CD14-positive monocyte (primary cell): ENCODE results near the gene TFR2. TPM values are rescaled to one million over a fixed set of nuclear protein-coding genes. Genes with fewer than 3 reads are reported as not detected.

Experiments
- DNase-seq, 3 donors: peaks; one replicate each; pipeline ENCODE4 v3.0.0-alpha.2; 2011 to 2022
- H2AFZ ChIP-seq: 2 replicates; pipeline ENCODE4 v1.6.0; 2012; ENCODE audit warnings: mild to moderate bottlenecking, low read depth, low read length, inconsistent platforms; ENCODE audit not compliant: insufficient read depth, poor library complexity, severe bottlenecking
- H3K27ac ChIP-seq, 2 donors: 1 replicate in 1 of 2; 2 replicates in 1 of 2; pipeline ENCODE4 v1.5.1; 2012 to 2013; ENCODE audit warnings: low read length in 2 of 2, control low read depth in 1 of 2, inconsistent platforms in 1 of 2, low read depth in 1 of 2, mild to moderate bottlenecking in 1 of 2
- H3K27me3 ChIP-seq, 2 donors: one replicate each; pipeline versions ENCODE4 v1.6.0 to v1.6.1; 2011 to 2013; ENCODE audit warnings: low read length in 2 of 2; ENCODE audit not compliant: control insufficient read depth in 2 of 2, insufficient read depth in 2 of 2
- H3K36me3 ChIP-seq, 2 donors: replicated peaks in 1 of 2; 1 replicate in 1 of 2; 2 replicates in 1 of 2; pipeline versions ENCODE4 v1.5.1 to v1.6.1; 2012 to 2013; ENCODE audit warnings: low read length in 2 of 2, control low read depth in 1 of 2, inconsistent platforms in 1 of 2, mild to moderate bottlenecking in 1 of 2; ENCODE audit not compliant: insufficient read depth in 2 of 2, control insufficient read depth in 1 of 2
- H3K4me1 ChIP-seq, 2 donors: 1 replicate in 1 of 2; 2 replicates in 1 of 2; pipeline versions ENCODE4 v1.5.1 to v1.6.1; 2012 to 2013; ENCODE audit warnings: low read length in 2 of 2, control low read depth in 1 of 2, inconsistent platforms in 1 of 2, mild to moderate bottlenecking in 1 of 2, moderate library complexity in 1 of 2; ENCODE audit not compliant: insufficient read depth in 2 of 2, control insufficient read depth in 1 of 2
- H3K4me2 ChIP-seq: replicated peaks from 2 replicates; pipeline ENCODE3; 2012; ENCODE audit warnings: low read length, moderate library complexity, mild to moderate bottlenecking; ENCODE audit not compliant: poor library complexity, severe bottlenecking; ENCODE audit errors: extremely low read depth
- H3K4me3 ChIP-seq, 3 experiments: fragments of 200-600 bp in 1 of 3; sonication (generic) in 1 of 3; replicated peaks in 1 of 3; 1 replicate in 2 of 3; 2 replicates in 1 of 3; pipeline ENCODE4 v1.5.1; 2011 to 2013; ENCODE audit warnings: low read length in 3 of 3, mild to moderate bottlenecking in 3 of 3, control low read depth in 2 of 3, low read depth in 2 of 3, inconsistent platforms in 1 of 3, moderate library complexity in 1 of 3
- H3K79me2 ChIP-seq: 2 replicates; pipeline ENCODE4 v1.6.0; 2012; ENCODE audit warnings: mild to moderate bottlenecking, control low read depth, inconsistent platforms, low read length, moderate library complexity; ENCODE audit not compliant: insufficient read depth
- H3K9ac ChIP-seq: 2 replicates; pipeline ENCODE4 v1.6.0; 2017; ENCODE audit warnings: low read length, mild to moderate bottlenecking; ENCODE audit not compliant: insufficient read depth, poor library complexity, severe bottlenecking
- H3K9me3 ChIP-seq, 2 donors: replicated peaks in 1 of 2; 1 replicate in 1 of 2; 2 replicates in 1 of 2; pipeline versions ENCODE4 v1.5.1 to v1.6.1; 2012 to 2013; ENCODE audit warnings: low read length in 2 of 2, control low read depth in 1 of 2; ENCODE audit not compliant: control insufficient read depth in 1 of 2, insufficient read depth in 1 of 2
- H4K20me1 ChIP-seq: 2 replicates; pipeline ENCODE4 v1.6.0; 2012; ENCODE audit warnings: mild to moderate bottlenecking, low read length, control low read depth, moderate library complexity; ENCODE audit not compliant: insufficient read depth
- H3K27ac Mint-ChIP-seq, 7 donors: one replicate each; pipeline ENCODE4 v1.8.0; 2020; ENCODE audit warnings: mild to moderate bottlenecking in 7 of 7, mixed read lengths in 7 of 7, moderate library complexity in 6 of 7, inconsistent platforms in 2 of 7
- H3K27me3 Mint-ChIP-seq, 3 donors: one replicate each; pipeline ENCODE4 v1.8.0; 2021 to 2022; ENCODE audit warnings: low read depth in 3 of 3, mild to moderate bottlenecking in 3 of 3, mixed read lengths in 3 of 3, moderate library complexity in 3 of 3, inconsistent platforms in 1 of 3
- H3K36me3 Mint-ChIP-seq, 2 donors: one replicate each; pipeline ENCODE4 v1.8.0; 2020; ENCODE audit warnings: mixed read lengths in 2 of 2, inconsistent platforms in 1 of 2, mild to moderate bottlenecking in 1 of 2
- H3K4me1 Mint-ChIP-seq: one replicate; pipeline ENCODE4 v1.8.0; 2020; ENCODE audit warnings: mild to moderate bottlenecking, mixed read lengths
- H3K4me3 Mint-ChIP-seq, 2 donors: one replicate each; pipeline ENCODE4 v1.8.0; 2020; ENCODE audit warnings: mild to moderate bottlenecking in 2 of 2, mixed read lengths in 2 of 2, moderate library complexity in 1 of 2
- H3K9me3 Mint-ChIP-seq, 7 donors: one replicate each; pipeline ENCODE4 v1.8.0; 2020 to 2022; ENCODE audit warnings: mixed read lengths in 7 of 7, mild to moderate bottlenecking in 6 of 7, moderate library complexity in 6 of 7, inconsistent platforms in 2 of 7
- CTCF ChIP-seq: fragments of 200-600 bp; IDR thresholded peaks from one replicate; pipeline ENCODE4 v1.8.0; 2022; ENCODE audit warnings: antibody characterized with exemption, mild to moderate bottlenecking
- WGBS: methylation state at CpG from one replicate; pipeline ENCODE4 v1.1.5; 2013; ENCODE audit warnings: missing lambda C conversion rate; ENCODE audit not compliant: insufficient coverage; 5-methylcytosine and 5-hydroxymethylcytosine counted together
- intact Hi-C, 2 donors: fragments of 100-400 bp; cut with micrococcal nuclease; formaldehyde crosslinking; loops; one replicate each; pipeline versions ENCODE4 v1.15.0 to v1.15.1; 2023
- polyA plus RNA-seq, 3 donors: library from polyadenylated mRNA; depleted of rRNA in 1 of 3; unstranded in 2 of 3; stranded (reverse) in 1 of 3; fragments of 300-500 nt in 2 of 3; fragments of >200 nt in 1 of 3; fragmentation: Illumina TruSeq in 2 of 3; gene quantifications; 1 replicate in 2 of 3; 2 replicates in 1 of 3; pipeline ENCODE4 v1.2.3, GENCODE V29; 2012 to 2021

Gene TFR2
- polyA plus RNA-seq, 3 donors, result 0.79 to 1.4 TPM; not detected in 1

GRCh38 chr7:100627238-100627549, 14.2 kb downstream of the TFR2 start:
- H3K4me3 ChIP-seq, result no peak overlapping the region
- intact Hi-C loops, result no loop called here
- H2AFZ ChIP-seq, result no peak overlapping the region
- no peaks in the 10 kb centered on the region for H3K36me3 ChIP-seq
- no peaks in the 10 kb centered on the region for H4K20me1 ChIP-seq
- no peak overlapping the region for H3K27ac ChIP-seq
- peaks cover 0 to 12% of the 10 kb centered on the region in 2 donors for H3K27me3 ChIP-seq
- Mint-ChIP-seq H3K36me3 (no peaks in the 10 kb centered on the region), H3K9me3 (peaks cover 0 to 4% (median 0%) of the 10 kb centered on the region in 7 donors), H3K27me3 (peaks cover 6 to 31% (median 27%) of the 10 kb centered on the region in 3 donors), H3K27ac (no peak overlapping the region), H3K4me3 (peak overlapping the region in 1 of 2 donors; percentile 42), H3K4me1 (peaks cover 13% of the 10 kb centered on the region)
- H3K4me2 ChIP-seq, result peak overlapping the region; percentile 73
- no peak for TF ChIP-seq CTCF
- no peaks in the 10 kb centered on the region for H3K9me3 ChIP-seq
- H3K9ac ChIP-seq, result no peak overlapping the region
- no peaks in the 10 kb centered on the region for H3K79me2 ChIP-seq
- 96% methylated on average over 19 of the region's 21 CpGs for WGBS
- DNase-seq, result no peak
- H3K4me1 ChIP-seq, result peaks cover 8 to 11% of the 10 kb centered on the region in 2 donors

- TF ChIP-seq CTCF, result no peak
- Histone ChIP-seq H2AFZ (peak overlapping the region; percentile 76), H4K20me1 (no peaks in the 10 kb centered on the region), H3K27ac (no peak overlapping the region), H3K9ac (peak overlapping the region; percentile 1), H3K4me2 (peak overlapping the region; percentile 73), H3K79me2 (no peaks in the 10 kb centered on the region), H3K4me1 (peaks cover 8 to 11% of the 10 kb centered on the region in 2 donors), H3K4me3 (peak overlapping the region in 1 of 3 experiments; percentile 67), H3K27me3 (peaks cover 0 to 7% of the 10 kb centered on the region in 2 donors), H3K36me3 (no peaks in the 10 kb centered on the region), H3K9me3 (no peaks in the 10 kb centered on the region)
- peaks cover 0 to 4% (median 0%) of the 10 kb centered on the region in 7 donors for H3K9me3 Mint-ChIP-seq
- WGBS, result 5% methylated on average over 18 of the region's 37 CpGs
- H3K27me3 Mint-ChIP-seq, result peaks cover 4 to 29% (median 24%) of the 10 kb centered on the region in 3 donors
- no peak overlapping the region for H3K27ac Mint-ChIP-seq
- intact Hi-C loops, result no loop called here
- peaks cover 0 to 2% of the 10 kb centered on the region in 2 donors for H3K36me3 Mint-ChIP-seq
- peak overlapping the region; percentile 64 to 82 for H3K4me3 Mint-ChIP-seq
- peak; percentile 67 to 72 (median 71) for DNase-seq
- H3K4me1 Mint-ChIP-seq, result peaks cover 13% of the 10 kb centered on the region
Observed at GRCh38 chr7:100626530-100627237, 14.7 kb downstream of the TFR2 start.
